Heart right ventricle (tissue), 16 donors: Measurements from ENCODE around the gene SOWAHA. TPM values are rescaled to one million over a fixed set of nuclear protein-coding genes. Genes with fewer than 3 reads are reported as not detected.
"Not testable (repeated sequence)": the region's sequence is repeated elsewhere in the genome, so short reads cannot be mapped to it uniquely, and the experiment has no call there.

Experiments
- ATAC-seq, 8 donors: fragments of 200-7000 bp; cut with Tn5 transposase; one replicate each; pipeline ENCODE4 v1.9.1; 2020; ENCODE audit warnings: mild to moderate bottlenecking in 8 of 8, moderate library complexity in 8 of 8, moderate number of reproducible peaks in 1 of 8
- DNase-seq, 2 donors: peaks; one replicate each; pipeline ENCODE4 v3.0.0-alpha.2; 2020
- H3K27ac ChIP-seq, 10 donors: fragments of 200-600 bp; sonication (generic) in 2 of 10; one replicate each; pipeline versions ENCODE4 v1.5.0 to v1.8.0; 2020 to 2022; ENCODE audit warnings: mild to moderate bottlenecking in 3 of 10
- H3K27me3 ChIP-seq, 7 donors: fragments of 200-600 bp; one replicate each; pipeline ENCODE4 v1.8.0; 2021 to 2022; ENCODE audit warnings: mild to moderate bottlenecking in 2 of 7
- H3K36me3 ChIP-seq, 9 donors: fragments of 200-600 bp; sonication (generic) in 1 of 9; one replicate each; pipeline versions ENCODE4 v1.5.0 to v1.8.0; 2020 to 2022; ENCODE audit warnings: mild to moderate bottlenecking in 2 of 9
- H3K4me1 ChIP-seq, 9 donors: fragments of 200-600 bp; sonication (generic) in 1 of 9; one replicate each; pipeline versions ENCODE4 v1.5.0 to v1.8.0; 2020 to 2022; ENCODE audit warnings: mild to moderate bottlenecking in 4 of 9
- H3K4me3 ChIP-seq, 10 donors: fragments of 200-600 bp; sonication (generic) in 2 of 10; one replicate each; pipeline versions ENCODE4 v1.5.0 to v1.8.0; 2020 to 2022; ENCODE audit warnings: mild to moderate bottlenecking in 7 of 10, moderate library complexity in 2 of 10
- H3K9me3 ChIP-seq, 11 donors: fragments of 200-600 bp in 10 of 11; sonication (generic) in 2 of 11; one replicate each; pipeline versions ENCODE4 v1.5.0 to v1.8.0; 2013 to 2022; ENCODE audit warnings: mild to moderate bottlenecking in 2 of 11, control low read depth in 1 of 11, moderate library complexity in 1 of 11
- CTCF ChIP-seq, 9 donors: fragments of 200-600 bp; sonication (generic) in 2 of 9; IDR thresholded peaks; one replicate each; pipeline versions ENCODE4 v1.5.0 to v1.8.0; 2021 to 2022; ENCODE audit warnings: antibody characterized with exemption in 9 of 9, mild to moderate bottlenecking in 5 of 9, moderate library complexity in 1 of 9
- WGBS, 2 donors: extraction: QIAGEN DNeasy Blood & Tissue Kit; methylation state at CpG; one replicate each; pipeline ENCODE4 v1.1.7; 2013; ENCODE audit warnings: inconsistent platforms in 1 of 2; 5-methylcytosine and 5-hydroxymethylcytosine counted together
- intact Hi-C, 10 donors: fragments of 100-400 bp; cut with DNase I; formaldehyde crosslinking; loops; one replicate each; pipeline versions ENCODE4 v1.11.1 to v1.14.2; 2022
- polyA plus RNA-seq, 2 donors: library from polyadenylated mRNA; stranded (reverse); fragments of 200-250 nt; gene quantifications; one replicate each; pipeline ENCODE4 v1.2.3, GENCODE V29; 2013
- total RNA-seq, 10 donors: library from RNA; stranded (reverse); fragmentation: NEBNext Ultra II Directional in 3 of 10; extraction: Animal tissue kit (Norgen Biotek cat#: 25700) in 3 of 10; gene quantifications; one replicate each; pipeline versions ENCODE4 v1.2.1 to v1.2.4, GENCODE V29; 2021 to 2023
- donor health status: Arrhythmogenic right ventricular cardiomyopathy.
- donor health status: ischemic (EF 13 %, LVEDD 7.1; RV severe dilation, severe dysfunction).
- donor health status: healthy with polysubstance abuse.
- donor health status: DM: no; HTN: yes; CAD: no.
- donor health status: DM: no; HTN: no; CAD: no.
- donor health status: ischemic (EF 25% LVEDD 6.9; RV normal size, moderate dysfunction).
- donor health status: ischemic (EF 25% LVEDD 5.7; RV mildly dilated, moderate dysfunction).
- donor health status: healthy.
- donor health status: DM: yes; HTN: yes; CAD: no.
- donor health status: Ischemic cardiomyopathy.
- donor health status: ischemic (EF 35%, LVEDD 5.7; RV mildly dilated, moderate dysfunction).
- donor health status: nonischemic (EF 11% LVEDD 7.7; RV severe dilation, severe dysfunction).
- donor health status: DM: yes; HTN: yes; CAD: no.
- donor health status: PGD.
- donor health status: ischemic (EF 29% LVEDD 5.4; RV normal size, mild dysfunction).
- donor health status: nonischemic (EF 23%, LVEDD 6.1; RV moderate dilation, normal function).

SOWAHA gene
- total and polyA plus RNA-seq, 12 donors, result 0.07 to 0.19 (median 0.13) TPM; not detected in 7

GRCh38 chr5:132854301-132854700 is 41.2 kb downstream of the SOWAHA start:
- 14 to 15% methylated on average over 3 of the region's 3 CpGs for WGBS, 2 donors
- Histone ChIP-seq H3K27me3 (no peaks in the 10 kb centered on the region), H3K9me3 (no peaks in the 10 kb centered on the region), H3K36me3 (no peaks in the 10 kb centered on the region), H3K4me3 (no peak overlapping the region), H3K4me1 (peaks cover 0 to 16% (median 0%) of the 10 kb centered on the region in 9 donors), H3K27ac (peak overlapping the region in 2 of 10 donors; percentile 10 to 38)
- peak in 3 of 8 donors; percentile 51 to 64 (median 61) for ATAC-seq
- no peak for DNase-seq
- TF ChIP-seq CTCF (IDR thresholded peaks at IDR 0.05), result no peak
- intact Hi-C loops, result no loop called here

GRCh38 chr5:132854992-132855391 is 41.9 kb downstream of the SOWAHA start:
- WGBS, 2 donors, result 97 to 98% methylated on average over 5 of the region's 5 CpGs
- DNase-seq, H3K27me3 ChIP-seq, H3K27ac ChIP-seq, H3K36me3 ChIP-seq, ATAC-seq, H3K9me3 ChIP-seq, intact Hi-C loops, H3K4me3 ChIP-seq: not testable (repeated sequence)
- H3K4me1 ChIP-seq, result peaks cover 0 to 16% (median 0%) of the 10 kb centered on the region in 9 donors

GRCh38 chr5:132856011-132856410 is 42.9 kb downstream of the SOWAHA start:
- intact Hi-C loops, result no loop called here
- ATAC-seq, result no peak
- Histone ChIP-seq H3K36me3 (no peaks in the 10 kb centered on the region), H3K27me3 (no peaks in the 10 kb centered on the region), H3K4me1 (peaks cover 0 to 16% (median 0%) of the 10 kb centered on the region in 9 donors), H3K4me3 (no peak overlapping the region), H3K27ac (no peak overlapping the region), H3K9me3 (no peaks in the 10 kb centered on the region)
- TF ChIP-seq CTCF (IDR thresholded peaks at IDR 0.05), result no peak
- no peak for DNase-seq
- WGBS, 2 donors, result 88 to 92% methylated on average over 3 of the region's 3 CpGs

GRCh38 chr5:132859889-132860437 is 46.9 kb downstream of the SOWAHA start:
- 77 to 88% methylated on average over 2 of the region's 2 CpGs for WGBS, 2 donors
- H3K9me3 ChIP-seq, result no peaks in the 10 kb centered on the region
- no peak overlapping the region for H3K4me3 ChIP-seq
- intact Hi-C loops, result no loop called here
- TF ChIP-seq CTCF (IDR thresholded peaks at IDR 0.05), result no peak
- H3K4me1 ChIP-seq, result no peaks in the 10 kb centered on the region
- ATAC-seq, result no peak
- H3K27me3 ChIP-seq, result no peaks in the 10 kb centered on the region
- no peak overlapping the region for H3K27ac ChIP-seq
- no peak for DNase-seq
- no peaks in the 10 kb centered on the region for H3K36me3 ChIP-seq

- H3K4me3 ChIP-seq, result no peak overlapping the region
- intact Hi-C loops, result no loop called here
- no peak for ATAC-seq
- 74 to 79% methylated on average over 5 of the region's 5 CpGs for WGBS, 2 donors
- H3K27ac ChIP-seq, result no peak overlapping the region
- H3K9me3 ChIP-seq, result no peaks in the 10 kb centered on the region
- no peak for TF ChIP-seq CTCF (IDR thresholded peaks at IDR 0.05)
- H3K27me3 ChIP-seq, result no peaks in the 10 kb centered on the region
- H3K36me3 ChIP-seq, result no peaks in the 10 kb centered on the region
- no peak for DNase-seq
- H3K4me1 ChIP-seq, result peaks cover 1 to 6% (median 3%) of the 10 kb centered on the region in 9 donors
Observed at GRCh38 chr5:132860742-132861141, 47.6 kb downstream of the SOWAHA start.
